IMR-90 (cell line): ENCODE results near the gene DSG3.

Experiments
- BHLHE40 ChIP-seq: fragments of 150-350 bp; IDR thresholded peaks from 2 replicates; pipeline ENCODE4 v1.6.1; 2016; ENCODE audit warnings: mild to moderate bottlenecking, low read depth, low read length
- CEBPB ChIP-seq: IDR thresholded peaks from 2 replicates; pipeline ENCODE4 v1.6.1; 2012; ENCODE audit warnings: low read depth, low read length, improper control_type of control experiment
- CHD1 ChIP-seq: IDR thresholded peaks from 2 replicates; pipeline ENCODE4 v1.6.1; 2012; ENCODE audit warnings: low read depth, low read length, improper control_type of control experiment
- FOS ChIP-seq: fragments of 150-350 bp; IDR thresholded peaks from 2 replicates; pipeline ENCODE4 v1.6.1; 2016; ENCODE audit warnings: low read depth, low read length
- POLR2A ChIP-seq: IDR thresholded peaks from 2 replicates; pipeline ENCODE4 v1.6.1; 2012; ENCODE audit warnings: mild to moderate bottlenecking, low read depth, low read length
- RAD21 ChIP-seq: IDR thresholded peaks from 2 replicates; pipeline ENCODE4 v1.6.1; 2012; ENCODE audit warnings: low read length, improper control_type of control experiment
- RCOR1 ChIP-seq: IDR thresholded peaks from 2 replicates; pipeline ENCODE4 v1.6.1; 2012; ENCODE audit warnings: mild to moderate bottlenecking, low read length, improper control_type of control experiment; ENCODE audit not compliant: insufficient replicate concordance
- TF ChIP-seq, protein P1 (sequence below): conservative IDR thresholded peaks from 2 replicates; pipeline ENCODE4 v1.5.1; 2012; ENCODE audit warnings: mild to moderate bottlenecking, low read depth, low read length, improper control_type of control experiment
- TF ChIP-seq, protein P2 (sequence below): fragments of 150-350 bp; IDR thresholded peaks from 2 replicates; pipeline ENCODE4 v1.6.1; 2016; ENCODE audit warnings: low read depth, mild to moderate bottlenecking, low read length, moderate library complexity, borderline replicate concordance
- TF ChIP-seq, protein P3 (sequence below): fragments of 150-350 bp; IDR thresholded peaks from 2 replicates; pipeline ENCODE4 v1.6.1; 2017; ENCODE audit warnings: mild to moderate bottlenecking, antibody characterized with exemption, low read length, low read depth

DNA sequence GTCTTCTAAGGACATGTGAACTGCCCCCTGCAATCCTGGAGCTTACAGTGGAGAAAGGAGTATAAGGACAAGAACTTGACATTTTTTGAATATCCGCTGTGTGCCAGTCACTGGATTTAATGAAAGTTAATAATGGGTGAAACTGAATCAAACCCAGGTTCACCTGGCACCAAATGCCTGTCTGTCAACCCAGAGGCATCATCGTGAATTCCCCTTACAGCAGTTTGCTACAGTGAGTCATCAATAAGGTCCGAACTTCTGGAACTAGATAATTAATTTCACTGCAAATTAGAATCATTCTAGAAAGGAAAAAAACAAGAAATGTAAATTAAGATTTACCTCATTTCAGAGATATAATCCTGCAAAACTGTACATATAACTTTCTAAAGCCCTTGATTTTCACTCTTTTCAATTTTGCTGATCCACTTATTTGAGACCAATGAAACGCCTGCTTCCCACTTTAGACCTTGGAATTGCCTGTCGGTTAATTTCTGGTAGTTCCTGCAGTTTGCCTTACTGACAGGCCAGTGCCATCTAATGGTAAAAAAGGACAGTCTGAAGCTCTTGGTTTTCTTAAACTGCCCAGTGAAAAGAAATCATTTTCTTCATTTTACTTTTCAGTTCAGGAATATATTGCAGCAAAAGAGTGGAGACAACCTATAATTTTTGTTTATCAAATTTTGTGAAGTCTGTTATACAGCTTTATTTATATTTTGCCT is 58.6 kb downstream of the DSG3 start:
- TF ChIP-seq, protein P1, sequence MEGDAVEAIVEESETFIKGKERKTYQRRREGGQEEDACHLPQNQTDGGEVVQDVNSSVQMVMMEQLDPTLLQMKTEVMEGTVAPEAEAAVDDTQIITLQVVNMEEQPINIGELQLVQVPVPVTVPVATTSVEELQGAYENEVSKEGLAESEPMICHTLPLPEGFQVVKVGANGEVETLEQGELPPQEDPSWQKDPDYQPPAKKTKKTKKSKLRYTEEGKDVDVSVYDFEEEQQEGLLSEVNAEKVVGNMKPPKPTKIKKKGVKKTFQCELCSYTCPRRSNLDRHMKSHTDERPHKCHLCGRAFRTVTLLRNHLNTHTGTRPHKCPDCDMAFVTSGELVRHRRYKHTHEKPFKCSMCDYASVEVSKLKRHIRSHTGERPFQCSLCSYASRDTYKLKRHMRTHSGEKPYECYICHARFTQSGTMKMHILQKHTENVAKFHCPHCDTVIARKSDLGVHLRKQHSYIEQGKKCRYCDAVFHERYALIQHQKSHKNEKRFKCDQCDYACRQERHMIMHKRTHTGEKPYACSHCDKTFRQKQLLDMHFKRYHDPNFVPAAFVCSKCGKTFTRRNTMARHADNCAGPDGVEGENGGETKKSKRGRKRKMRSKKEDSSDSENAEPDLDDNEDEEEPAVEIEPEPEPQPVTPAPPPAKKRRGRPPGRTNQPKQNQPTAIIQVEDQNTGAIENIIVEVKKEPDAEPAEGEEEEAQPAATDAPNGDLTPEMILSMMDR, result peak; percentile 30
- no peak for TF ChIP-seq POLR2A
- no peak for TF ChIP-seq FOS
- no peak for TF ChIP-seq CEBPB
- TF ChIP-seq BHLHE40, result no peak
- TF ChIP-seq RCOR1, result no peak
- TF ChIP-seq, protein P2, sequence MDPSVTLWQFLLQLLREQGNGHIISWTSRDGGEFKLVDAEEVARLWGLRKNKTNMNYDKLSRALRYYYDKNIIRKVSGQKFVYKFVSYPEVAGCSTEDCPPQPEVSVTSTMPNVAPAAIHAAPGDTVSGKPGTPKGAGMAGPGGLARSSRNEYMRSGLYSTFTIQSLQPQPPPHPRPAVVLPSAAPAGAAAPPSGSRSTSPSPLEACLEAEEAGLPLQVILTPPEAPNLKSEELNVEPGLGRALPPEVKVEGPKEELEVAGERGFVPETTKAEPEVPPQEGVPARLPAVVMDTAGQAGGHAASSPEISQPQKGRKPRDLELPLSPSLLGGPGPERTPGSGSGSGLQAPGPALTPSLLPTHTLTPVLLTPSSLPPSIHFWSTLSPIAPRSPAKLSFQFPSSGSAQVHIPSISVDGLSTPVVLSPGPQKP, result no peak
- TF ChIP-seq RAD21, result peak; percentile 35
- TF ChIP-seq, protein P3, sequence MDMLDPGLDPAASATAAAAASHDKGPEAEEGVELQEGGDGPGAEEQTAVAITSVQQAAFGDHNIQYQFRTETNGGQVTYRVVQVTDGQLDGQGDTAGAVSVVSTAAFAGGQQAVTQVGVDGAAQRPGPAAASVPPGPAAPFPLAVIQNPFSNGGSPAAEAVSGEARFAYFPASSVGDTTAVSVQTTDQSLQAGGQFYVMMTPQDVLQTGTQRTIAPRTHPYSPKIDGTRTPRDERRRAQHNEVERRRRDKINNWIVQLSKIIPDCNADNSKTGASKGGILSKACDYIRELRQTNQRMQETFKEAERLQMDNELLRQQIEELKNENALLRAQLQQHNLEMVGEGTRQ, result no peak
- TF ChIP-seq CHD1, result no peak
